ENCODE data around the gene CFDP1.

GRCh38 chr16:75310541-75310940, 122.8 kb downstream of the CFDP1 start:
- TF ChIP-seq POLR2AphosphoS5 (IDR thresholded peaks at IDR 0.05) (no peak), POLR2A (IDR thresholded peaks at IDR 0.05; ENCODE audit: low read depth) (no peak), EP300 (IDR thresholded peaks at IDR 0.05) (no peak)
- TF ChIP-seq, protein P1, sequence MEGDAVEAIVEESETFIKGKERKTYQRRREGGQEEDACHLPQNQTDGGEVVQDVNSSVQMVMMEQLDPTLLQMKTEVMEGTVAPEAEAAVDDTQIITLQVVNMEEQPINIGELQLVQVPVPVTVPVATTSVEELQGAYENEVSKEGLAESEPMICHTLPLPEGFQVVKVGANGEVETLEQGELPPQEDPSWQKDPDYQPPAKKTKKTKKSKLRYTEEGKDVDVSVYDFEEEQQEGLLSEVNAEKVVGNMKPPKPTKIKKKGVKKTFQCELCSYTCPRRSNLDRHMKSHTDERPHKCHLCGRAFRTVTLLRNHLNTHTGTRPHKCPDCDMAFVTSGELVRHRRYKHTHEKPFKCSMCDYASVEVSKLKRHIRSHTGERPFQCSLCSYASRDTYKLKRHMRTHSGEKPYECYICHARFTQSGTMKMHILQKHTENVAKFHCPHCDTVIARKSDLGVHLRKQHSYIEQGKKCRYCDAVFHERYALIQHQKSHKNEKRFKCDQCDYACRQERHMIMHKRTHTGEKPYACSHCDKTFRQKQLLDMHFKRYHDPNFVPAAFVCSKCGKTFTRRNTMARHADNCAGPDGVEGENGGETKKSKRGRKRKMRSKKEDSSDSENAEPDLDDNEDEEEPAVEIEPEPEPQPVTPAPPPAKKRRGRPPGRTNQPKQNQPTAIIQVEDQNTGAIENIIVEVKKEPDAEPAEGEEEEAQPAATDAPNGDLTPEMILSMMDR (IDR thresholded peaks at IDR 0.05), result no peak
